Heart left ventricle (tissue), 16 donors: ENCODE results near the gene TRMT1. TPM values are rescaled to one million over a fixed set of nuclear protein-coding genes. Genes with fewer than 3 reads are reported as not detected.

Experiments used
- ATAC-seq, 4 donors: fragments of 200-7000 bp; cut with Tn5 transposase; one replicate each; pipeline ENCODE4 v1.9.1; 2020 to 2022; ENCODE audit warnings: moderate library complexity in 4 of 4, mild to moderate bottlenecking in 3 of 4, moderate number of reproducible peaks in 1 of 4
- DNase-seq, 5 donors: peaks; one replicate each; pipeline ENCODE4 v3.0.0-alpha.2; 2020
- H3K27ac ChIP-seq, 12 donors: fragments of 200-600 bp; sonication (generic) in 4 of 12; one replicate each; pipeline versions ENCODE4 v1.5.0 to v1.8.0; 2016 to 2022; ENCODE audit warnings: mild to moderate bottlenecking in 2 of 12
- H3K27me3 ChIP-seq, 9 donors: fragments of 200-600 bp; sonication (generic) in 2 of 9; one replicate each; pipeline versions ENCODE4 v1.5.1 to v1.8.0; 2016 to 2022; ENCODE audit warnings: mild to moderate bottlenecking in 3 of 9
- H3K36me3 ChIP-seq, 9 donors: fragments of 200-600 bp; sonication (generic) in 2 of 9; one replicate each; pipeline versions ENCODE4 v1.5.0 to v1.8.0; 2018 to 2022; ENCODE audit warnings: mild to moderate bottlenecking in 2 of 9
- H3K4me1 ChIP-seq, 12 donors: fragments of 200-600 bp; sonication (generic) in 4 of 12; one replicate each; pipeline versions ENCODE4 v1.5.0 to v1.8.0; 2016 to 2022; ENCODE audit warnings: mild to moderate bottlenecking in 3 of 12
- H3K4me3 ChIP-seq, 12 donors: fragments of 200-600 bp; sonication (generic) in 4 of 12; one replicate each; pipeline versions ENCODE4 v1.5.0 to v1.8.0; 2017 to 2022; ENCODE audit warnings: mild to moderate bottlenecking in 9 of 12, moderate library complexity in 4 of 12
- H3K9me3 ChIP-seq, 12 donors: fragments of 200-600 bp; sonication (generic) in 4 of 12; one replicate each; pipeline versions ENCODE4 v1.5.0 to v1.8.0; 2016 to 2022; ENCODE audit warnings: mild to moderate bottlenecking in 1 of 12
- POLR2A ChIP-seq, 2 donors: fragments of 450-650 bp; IDR thresholded peaks; one replicate each; pipeline ENCODE4 v1.6.1; 2017; ENCODE audit warnings: antibody characterized with exemption in 2 of 2, mild to moderate bottlenecking in 2 of 2, moderate library complexity in 2 of 2
- WGBS, 4 donors: extraction: QIAGEN DNeasy Blood & Tissue Kit in 2 of 4; methylation state at CpG; one replicate each; pipeline versions ENCODE4 v1.1.5 to v1.1.7; 2013 to 2018; 5-methylcytosine and 5-hydroxymethylcytosine counted together
- intact Hi-C, 10 donors: fragments of 100-400 bp; cut with DNase I; formaldehyde crosslinking; loops; one replicate each; pipeline versions ENCODE4 v1.11.1 to v1.14.2; 2022
- polyA plus RNA-seq, 2 donors: library from polyadenylated mRNA; stranded (reverse); fragments of 200-250 nt; gene quantifications; one replicate each; pipeline ENCODE4 v1.2.3, GENCODE V29; 2013
- total RNA-seq, 9 donors: library from RNA; depleted of rRNA in 2 of 9; stranded (reverse); fragments of >200 nt in 2 of 9; fragmentation: NEBNext Ultra II Directional in 3 of 9; extraction: Animal tissue kit (Norgen Biotek cat#: 25700) in 3 of 9; gene quantifications; one replicate each; pipeline versions ENCODE4 v1.1.0 to v1.2.4, GENCODE V29; 2016 to 2023
- TF ChIP-seq, protein P1 (sequence below), 12 donors: fragments of 200-600 bp; sonication (generic) in 4 of 12; IDR thresholded peaks; one replicate each; pipeline versions ENCODE4 v1.5.0 to v1.8.0; 2018 to 2022; ENCODE audit warnings: antibody characterized with exemption in 12 of 12, mild to moderate bottlenecking in 5 of 12
- donor health status: ischemic (EF 13 %, LVEDD 7.1; RV severe dilation, severe dysfunction).
- donor health status: healthy with polysubstance abuse.
- donor health status: DM: no; HTN: yes; CAD: no.
- donor health status: DM: no; HTN: no; CAD: no.
- donor health status: ischemic (EF 25% LVEDD 6.9; RV normal size, moderate dysfunction).
- donor health status: ischemic (EF 25% LVEDD 5.7; RV mildly dilated, moderate dysfunction).
- donor health status: healthy.
- donor health status: DM: yes; HTN: yes; CAD: no.
- donor health status: ischemic (EF 35%, LVEDD 5.7; RV mildly dilated, moderate dysfunction).
- donor health status: nonischemic (EF 11% LVEDD 7.7; RV severe dilation, severe dysfunction).
- donor health status: DM: yes; HTN: yes; CAD: no.
- donor health status: PGD.
- donor health status: ischemic (EF 29% LVEDD 5.4; RV normal size, mild dysfunction).
- donor health status: nonischemic (EF 23%, LVEDD 6.1; RV moderate dilation, normal function).

TRMT1 gene
- total and polyA plus RNA-seq, 11 donors: 15.1 to 32.4 (median 19.1) TPM

DNA sequence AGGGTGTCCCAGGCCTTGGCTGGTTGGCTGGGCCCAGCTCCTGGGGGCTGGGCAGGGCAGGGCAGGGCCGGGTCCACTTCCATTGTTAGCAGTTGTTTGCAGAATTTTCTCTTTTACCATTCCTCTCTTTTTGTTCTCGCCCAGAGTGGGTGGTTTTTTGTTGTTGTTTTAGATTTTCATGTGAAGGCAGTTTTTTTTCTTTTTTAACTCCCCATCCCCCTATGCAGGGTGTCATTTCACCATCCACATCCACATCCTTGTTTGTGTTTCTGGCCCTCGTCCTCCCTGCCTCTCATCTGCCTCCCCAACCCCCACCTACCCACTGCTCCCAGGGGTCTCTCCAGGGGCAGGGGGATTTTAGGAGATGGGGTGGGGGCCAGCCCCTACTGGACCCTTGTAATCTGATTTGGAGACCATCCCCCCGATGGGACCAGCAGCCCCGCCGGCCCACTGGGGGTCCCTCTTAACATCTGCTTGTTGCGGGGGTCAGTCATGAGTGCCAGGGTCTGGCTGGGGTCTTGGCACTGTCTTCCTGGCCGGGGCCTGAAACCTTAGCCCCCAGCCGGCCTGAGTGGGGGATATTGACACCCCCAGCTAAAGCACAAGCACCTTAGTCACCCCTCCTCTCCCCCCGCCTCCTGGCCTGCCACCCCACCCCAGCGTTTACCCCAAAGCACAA, 23.2 kb upstream of the TRMT1 start:
- Histone ChIP-seq H3K27me3 (no peaks in the 10 kb centered on the region), H3K27ac (no peak overlapping the region), H3K4me3 (no peak overlapping the region), H3K36me3 (peaks cover 0 to 60% (median 44%) of the 10 kb centered on the region in 9 donors), H3K4me1 (peaks cover 0 to 9% (median 0%) of the 10 kb centered on the region in 12 donors), H3K9me3 (no peaks in the 10 kb centered on the region)
- TF ChIP-seq, protein P1, sequence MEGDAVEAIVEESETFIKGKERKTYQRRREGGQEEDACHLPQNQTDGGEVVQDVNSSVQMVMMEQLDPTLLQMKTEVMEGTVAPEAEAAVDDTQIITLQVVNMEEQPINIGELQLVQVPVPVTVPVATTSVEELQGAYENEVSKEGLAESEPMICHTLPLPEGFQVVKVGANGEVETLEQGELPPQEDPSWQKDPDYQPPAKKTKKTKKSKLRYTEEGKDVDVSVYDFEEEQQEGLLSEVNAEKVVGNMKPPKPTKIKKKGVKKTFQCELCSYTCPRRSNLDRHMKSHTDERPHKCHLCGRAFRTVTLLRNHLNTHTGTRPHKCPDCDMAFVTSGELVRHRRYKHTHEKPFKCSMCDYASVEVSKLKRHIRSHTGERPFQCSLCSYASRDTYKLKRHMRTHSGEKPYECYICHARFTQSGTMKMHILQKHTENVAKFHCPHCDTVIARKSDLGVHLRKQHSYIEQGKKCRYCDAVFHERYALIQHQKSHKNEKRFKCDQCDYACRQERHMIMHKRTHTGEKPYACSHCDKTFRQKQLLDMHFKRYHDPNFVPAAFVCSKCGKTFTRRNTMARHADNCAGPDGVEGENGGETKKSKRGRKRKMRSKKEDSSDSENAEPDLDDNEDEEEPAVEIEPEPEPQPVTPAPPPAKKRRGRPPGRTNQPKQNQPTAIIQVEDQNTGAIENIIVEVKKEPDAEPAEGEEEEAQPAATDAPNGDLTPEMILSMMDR (IDR thresholded peaks at IDR 0.05): no peak
- no peak for TF ChIP-seq POLR2A (IDR thresholded peaks at IDR 0.05)
- 79 to 86% (median 82%) methylated on average over 8 to 11 of the region's 11 CpGs for WGBS, 4 donors
- ATAC-seq: no peak
- intact Hi-C loops: no loop called here
- no peak for DNase-seq

DNA sequence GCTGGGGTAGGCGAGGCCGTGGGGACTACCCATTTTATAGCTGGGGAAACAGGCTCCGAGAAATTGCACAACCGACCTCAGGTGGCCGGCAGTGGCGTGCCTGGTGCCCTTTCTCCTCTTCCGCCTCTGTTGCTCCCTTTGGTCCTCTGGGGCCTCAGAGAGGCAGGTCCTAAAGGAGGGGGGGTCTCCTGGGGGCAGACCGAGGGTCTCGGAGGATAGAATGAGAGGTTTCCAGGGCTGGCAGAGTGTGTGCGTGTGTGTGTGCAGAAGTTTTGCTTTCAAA, 22.3 kb upstream of the TRMT1 start:
- Histone ChIP-seq H3K27ac (no peak overlapping the region), H3K4me1 (peaks cover 0 to 11% (median 0%) of the 10 kb centered on the region in 12 donors), H3K36me3 (peaks cover 0 to 50% (median 35%) of the 10 kb centered on the region in 9 donors), H3K27me3 (no peaks in the 10 kb centered on the region), H3K4me3 (no peak overlapping the region), H3K9me3 (no peaks in the 10 kb centered on the region)
- ATAC-seq (no peak), DNase-seq (no peak)
- 85 to 90% (median 87%) methylated on average over 10 of the region's 10 CpGs for WGBS, 4 donors
- intact Hi-C loops: no loop called here
- TF ChIP-seq, protein P1 (IDR thresholded peaks at IDR 0.05): no peak
- TF ChIP-seq POLR2A (IDR thresholded peaks at IDR 0.05): no peak

DNA sequence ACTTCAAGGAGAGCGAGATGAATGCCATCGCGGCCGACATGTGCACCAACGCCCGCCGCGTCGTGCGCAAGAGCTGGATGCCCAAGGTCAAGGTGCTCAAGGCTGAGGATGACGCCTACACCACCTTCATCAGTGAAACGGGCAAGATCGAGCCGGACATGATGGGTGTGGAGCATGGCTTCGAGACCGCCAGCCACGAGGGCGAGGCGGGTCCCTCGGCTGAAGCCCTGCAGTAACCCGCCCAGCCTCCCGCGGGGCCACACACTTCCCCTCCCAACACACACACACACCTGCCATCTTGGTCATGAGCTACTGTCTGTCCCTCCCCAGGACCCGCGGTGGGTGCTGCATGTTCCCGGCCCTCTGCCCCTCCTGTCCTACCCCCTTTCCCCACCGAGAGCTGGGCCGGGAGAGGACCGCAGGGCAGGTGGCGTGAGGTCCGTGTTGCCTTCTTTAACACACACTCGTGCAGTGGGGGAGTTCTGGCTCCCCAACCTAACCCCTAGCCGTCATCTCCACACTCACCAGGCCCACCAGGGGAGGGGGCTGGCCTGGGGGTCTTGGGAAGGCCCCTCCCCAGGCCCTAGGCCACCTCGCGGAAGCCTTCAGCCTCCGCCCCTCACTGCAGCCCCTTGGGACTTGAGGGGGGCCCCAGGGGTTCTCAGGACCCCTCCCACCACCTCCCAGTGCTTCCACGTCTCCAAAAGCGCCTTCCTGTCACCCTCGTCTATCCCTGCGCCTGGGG, 21.8 kb upstream of the TRMT1 start:
- Histone ChIP-seq H3K27me3 (no peaks in the 10 kb centered on the region), H3K27ac (no peak overlapping the region), H3K4me3 (no peak overlapping the region), H3K4me1 (peaks cover 0 to 16% (median 4%) of the 10 kb centered on the region in 12 donors), H3K9me3 (no peaks in the 10 kb centered on the region), H3K36me3 (peaks cover 0 to 48% (median 35%) of the 10 kb centered on the region in 9 donors)
- 90 to 91% (median 91%) methylated on average over 39 to 40 of the region's 40 CpGs for WGBS, 4 donors
- no peak for TF ChIP-seq POLR2A (IDR thresholded peaks at IDR 0.05)
- TF ChIP-seq, protein P1 (IDR thresholded peaks at IDR 0.05): no peak
- intact Hi-C loops: no loop called here
- ATAC-seq (no peak), DNase-seq (no peak)

DNA sequence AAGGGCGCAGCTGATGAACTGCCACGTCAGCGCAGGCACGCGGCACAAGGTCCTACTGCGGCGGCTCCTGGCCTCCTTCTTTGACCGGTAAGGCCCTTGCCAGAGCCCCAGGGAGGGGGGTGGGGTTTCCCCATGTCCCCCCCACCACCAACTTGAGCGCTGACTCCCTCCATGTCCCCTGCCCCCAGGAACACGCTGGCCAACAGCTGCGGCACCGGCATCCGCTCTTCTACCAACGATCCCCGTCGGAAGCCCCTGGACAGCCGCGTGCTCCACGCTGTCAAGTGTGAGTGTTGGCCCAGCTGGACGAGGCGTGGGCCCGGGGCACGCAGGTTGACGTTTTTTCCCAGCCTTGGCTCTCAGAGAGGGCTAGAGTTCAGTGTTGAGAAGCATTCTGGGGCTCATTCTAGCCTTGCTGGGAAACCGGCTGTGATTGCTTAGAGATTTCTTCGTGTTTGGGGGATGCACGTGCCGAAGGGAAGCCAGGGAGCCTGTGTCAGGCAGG, 20.8 kb upstream of the TRMT1 start:
- peaks cover 0 to 48% (median 35%) of the 10 kb centered on the region in 9 donors for H3K36me3 ChIP-seq
- intact Hi-C loops: no loop called here
- 90 to 95% (median 92%) methylated on average over 24 to 28 of the region's 28 CpGs for WGBS, 4 donors

More for the DNA sequence above, 20.8 kb upstream of the TRMT1 start:
- DNase-seq (no peak), ATAC-seq (no peak)
- H3K4me1 ChIP-seq: peaks cover 0 to 23% (median 7%) of the 10 kb centered on the region in 12 donors
- no peak for TF ChIP-seq POLR2A (IDR thresholded peaks at IDR 0.05)
- TF ChIP-seq, protein P1 (IDR thresholded peaks at IDR 0.05): no peak
- no peaks in the 10 kb centered on the region for H3K9me3 ChIP-seq
- no peaks in the 10 kb centered on the region for H3K27me3 ChIP-seq
- H3K4me3 ChIP-seq: no peak overlapping the region
- no peak overlapping the region for H3K27ac ChIP-seq
